GM12865 (cell line): Measurements from ENCODE around the gene IL5.

Experiments
- DNase-seq: peaks from one replicate; pipeline ENCODE4 v3.0.0; 2010; ENCODE audit warnings: low read depth
- H3K4me3 ChIP-seq: 2 replicates; pipeline ENCODE4 v1.5.1; 2011; ENCODE audit warnings: mild to moderate bottlenecking, low read depth, low read length, control low read depth
- CTCF ChIP-seq: IDR thresholded peaks from 2 replicates; pipeline ENCODE4 v1.5.1; 2011; ENCODE audit warnings: low read length, control low read depth, low read depth, inconsistent platforms; ENCODE audit not compliant: insufficient read depth; ENCODE audit errors: missing control alignments

The IL5 gene

GRCh38 chr5:132506094-132506692 is 37.1 kb downstream of the IL5 start:
- peak; percentile 71 for TF ChIP-seq CTCF
- DNase-seq: peak; percentile 81
- no peak overlapping the region for H3K4me3 ChIP-seq

GRCh38 chr5:132505641-132506040 is 37.7 kb downstream of the IL5 start:
- H3K4me3 ChIP-seq: no peak overlapping the region
- TF ChIP-seq CTCF: no peak

GRCh38 chr5:132504746-132505145 is 38.6 kb downstream of the IL5 start:
- DNase-seq: no peak
- H3K4me3 ChIP-seq: no peak overlapping the region
- no peak for TF ChIP-seq CTCF

More at GRCh38 chr5:132505641-132506040, 37.7 kb downstream of the IL5 start:
- no peak for DNase-seq

- no peak for TF ChIP-seq CTCF
- no peak overlapping the region for H3K4me3 ChIP-seq
- DNase-seq: no peak
Measured at GRCh38 chr5:132503244-132503643, 40.1 kb downstream of the IL5 start.

GRCh38 chr5:132501961-132502931 is 41.1 kb downstream of the IL5 start:
- no peak for TF ChIP-seq CTCF
- no peak overlapping the region for H3K4me3 ChIP-seq
- no peak for DNase-seq

GRCh38 chr5:132501629-132501956 is 41.7 kb downstream of the IL5 start:
- no peak for TF ChIP-seq CTCF
- DNase-seq: no peak
- no peak overlapping the region for H3K4me3 ChIP-seq
